OCI-LY3 (cell line): ENCODE results near the gene TACR3.

Experiments
- EZH2phosphoT487 ChIP-seq: fragments of 200-600 bp; shearing (Covaris generic); IDR thresholded peaks from 2 replicates; pipeline ENCODE4 v1.6.1; 2018; ENCODE audit warnings: antibody characterized with exemption, mixed run types, low read depth
- TF ChIP-seq, protein P1 (sequence below): fragments of 200-600, 300-600 bp; sonication (generic); IDR thresholded peaks from 2 replicates; pipeline ENCODE4 v1.5.1; 2014; ENCODE audit warnings: antibody characterized with exemption, low read length, low read depth

DNA sequence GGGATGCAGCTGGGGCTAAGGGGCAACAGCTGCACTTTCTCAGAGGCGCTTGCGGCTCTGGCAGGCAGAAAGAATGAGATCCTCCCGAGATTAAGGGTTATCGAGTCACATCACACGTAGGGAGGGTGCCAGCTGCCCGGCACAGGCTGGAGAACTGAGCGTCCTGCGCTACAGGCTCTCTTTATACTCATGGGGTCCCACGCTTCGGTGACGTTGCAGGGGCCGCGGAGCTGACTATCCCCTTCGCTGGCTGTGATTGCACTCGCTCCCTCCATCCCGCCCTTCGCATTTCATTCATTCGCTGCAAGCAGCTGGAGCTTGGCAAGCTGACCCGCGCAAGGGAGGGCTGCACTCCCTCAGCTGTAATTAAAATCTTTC lies at the start of gene TACR3:
- TF ChIP-seq, protein P1, sequence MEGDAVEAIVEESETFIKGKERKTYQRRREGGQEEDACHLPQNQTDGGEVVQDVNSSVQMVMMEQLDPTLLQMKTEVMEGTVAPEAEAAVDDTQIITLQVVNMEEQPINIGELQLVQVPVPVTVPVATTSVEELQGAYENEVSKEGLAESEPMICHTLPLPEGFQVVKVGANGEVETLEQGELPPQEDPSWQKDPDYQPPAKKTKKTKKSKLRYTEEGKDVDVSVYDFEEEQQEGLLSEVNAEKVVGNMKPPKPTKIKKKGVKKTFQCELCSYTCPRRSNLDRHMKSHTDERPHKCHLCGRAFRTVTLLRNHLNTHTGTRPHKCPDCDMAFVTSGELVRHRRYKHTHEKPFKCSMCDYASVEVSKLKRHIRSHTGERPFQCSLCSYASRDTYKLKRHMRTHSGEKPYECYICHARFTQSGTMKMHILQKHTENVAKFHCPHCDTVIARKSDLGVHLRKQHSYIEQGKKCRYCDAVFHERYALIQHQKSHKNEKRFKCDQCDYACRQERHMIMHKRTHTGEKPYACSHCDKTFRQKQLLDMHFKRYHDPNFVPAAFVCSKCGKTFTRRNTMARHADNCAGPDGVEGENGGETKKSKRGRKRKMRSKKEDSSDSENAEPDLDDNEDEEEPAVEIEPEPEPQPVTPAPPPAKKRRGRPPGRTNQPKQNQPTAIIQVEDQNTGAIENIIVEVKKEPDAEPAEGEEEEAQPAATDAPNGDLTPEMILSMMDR = no peak
- TF ChIP-seq EZH2phosphoT487 = no peak
